ENCODE measurements around the gene GNL2.

Gene GNL2

DNA sequence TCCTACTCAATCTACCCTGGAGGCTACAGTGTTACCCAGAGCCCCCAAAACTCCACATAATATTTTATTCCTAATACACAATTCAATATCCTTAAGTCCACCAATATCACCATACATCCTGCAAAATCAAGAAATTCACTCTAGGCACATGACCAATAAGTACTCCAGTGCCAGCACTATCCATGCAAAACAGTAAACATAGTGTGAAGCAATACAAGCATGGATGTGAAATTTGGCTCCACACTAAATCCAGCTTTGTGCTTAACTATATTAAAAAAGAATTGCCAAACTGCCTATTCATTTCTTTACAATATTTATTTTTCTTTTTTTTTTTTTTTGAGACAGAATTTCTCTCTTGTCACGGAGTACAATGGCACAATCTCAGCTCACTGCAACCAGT is 78.2 kb downstream of the GNL2 start:
- DNase-seq (ENCODE audit: low read depth in 1 of 2, low spot score in 1 of 2) = no peak
